Epithelial cell of esophagus (primary cell): ENCODE results near the gene ANKRD66.

Experiments used
- DNase-seq: peaks from one replicate; pipeline ENCODE4 v3.0.0; 2010; ENCODE audit warnings: low read depth
- H3K4me3 ChIP-seq: 2 replicates; pipeline ENCODE4 v1.5.1; 2011; ENCODE audit warnings: mild to moderate bottlenecking, low read length, control low read depth
- CTCF ChIP-seq: IDR thresholded peaks from 2 replicates; pipeline ENCODE4 v1.5.1; 2011; ENCODE audit warnings: low read depth, mild to moderate bottlenecking, low read length, control low read depth, inconsistent platforms; ENCODE audit not compliant: insufficient read depth; ENCODE audit errors: missing control alignments

Gene ANKRD66

GRCh38 chr6:46749731-46750130 lies 3.0 kb downstream of the ANKRD66 start:
- TF ChIP-seq CTCF, result no peak
- DNase-seq, result no peak
- H3K4me3 ChIP-seq, result no peak overlapping the region

GRCh38 chr6:46751658-46752057 lies 4.9 kb downstream of the ANKRD66 start:
- H3K4me3 ChIP-seq, result no peak overlapping the region
- TF ChIP-seq CTCF, result no peak
- DNase-seq, result no peak

- TF ChIP-seq CTCF, result no peak
- no peak overlapping the region for H3K4me3 ChIP-seq
- no peak for DNase-seq
These were observed 9.1 kb downstream of the ANKRD66 start for GRCh38 chr6:46755865-46756264.

GRCh38 chr6:46756469-46757213 lies 9.9 kb downstream of the ANKRD66 start:
- DNase-seq, result peak; percentile 25
- H3K4me3 ChIP-seq, result no peak overlapping the region
- no peak for TF ChIP-seq CTCF

GRCh38 chr6:46757214-46757596 lies 10.5 kb downstream of the ANKRD66 start:
- DNase-seq, result peak; percentile 11
- no peak overlapping the region for H3K4me3 ChIP-seq
- no peak for TF ChIP-seq CTCF

GRCh38 chr6:46758960-46759753 lies 12.4 kb downstream of the ANKRD66 start:
- no peak for TF ChIP-seq CTCF
- DNase-seq, result no peak
- no peak overlapping the region for H3K4me3 ChIP-seq
